ENCODE results near the gene PHAF1. TPM values are rescaled to one million over a fixed set of nuclear protein-coding genes. Genes with fewer than 3 reads are reported as not detected.
A peak's percentile ranks its signal among the peaks of the same experiment; 100 is the strongest.

PHAF1 gene
- total RNA-seq, 1 donor from 2014 or later = 27.1 TPM

DNA sequence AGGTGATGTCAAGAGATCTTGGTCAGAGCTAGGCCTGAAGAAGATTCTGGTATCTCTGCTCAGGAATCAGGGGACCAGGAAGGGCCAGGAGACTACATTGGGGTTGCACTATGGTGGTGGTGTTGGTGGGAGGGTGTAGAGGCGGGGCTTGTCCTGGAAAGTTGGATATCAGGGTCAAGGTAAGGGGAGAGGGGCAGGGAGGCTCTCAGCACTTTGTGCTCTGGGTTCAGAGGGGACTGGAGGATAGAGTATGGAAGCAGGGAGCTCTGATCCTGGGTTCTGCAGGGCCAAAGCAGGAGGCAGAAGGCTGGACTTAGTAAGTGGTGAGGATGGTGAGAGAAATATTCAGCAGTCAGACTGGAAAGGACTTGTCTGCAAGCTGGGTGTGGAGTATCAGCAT, 63.6 kb downstream of the PHAF1 start:
- H3K27me3 Mint-ChIP-seq (ENCODE audit: unreplicated experiment) = peaks cover 30% of the 10 kb centered on the region
- no peak for DNase-seq
- peaks cover 17% of the 10 kb centered on the region for H3K9me3 Mint-ChIP-seq (ENCODE audit: unreplicated experiment)
- H3K36me3 Mint-ChIP-seq (ENCODE audit: unreplicated experiment) = peaks cover 7% of the 10 kb centered on the region
- H3K4me3 Mint-ChIP-seq (ENCODE audit: unreplicated experiment) = peak overlapping the region; percentile 95
- H3K4me1 Mint-ChIP-seq (ENCODE audit: low read depth, unreplicated experiment) = peaks cover 12% of the 10 kb centered on the region
- peak overlapping the region; percentile 89 for H3K27ac Mint-ChIP-seq (ENCODE audit: unreplicated experiment)
- no peak for TF ChIP-seq CTCF (IDR thresholded peaks at IDR 0.05; ENCODE audit: partially characterized antibody, unreplicated experiment)

DNA sequence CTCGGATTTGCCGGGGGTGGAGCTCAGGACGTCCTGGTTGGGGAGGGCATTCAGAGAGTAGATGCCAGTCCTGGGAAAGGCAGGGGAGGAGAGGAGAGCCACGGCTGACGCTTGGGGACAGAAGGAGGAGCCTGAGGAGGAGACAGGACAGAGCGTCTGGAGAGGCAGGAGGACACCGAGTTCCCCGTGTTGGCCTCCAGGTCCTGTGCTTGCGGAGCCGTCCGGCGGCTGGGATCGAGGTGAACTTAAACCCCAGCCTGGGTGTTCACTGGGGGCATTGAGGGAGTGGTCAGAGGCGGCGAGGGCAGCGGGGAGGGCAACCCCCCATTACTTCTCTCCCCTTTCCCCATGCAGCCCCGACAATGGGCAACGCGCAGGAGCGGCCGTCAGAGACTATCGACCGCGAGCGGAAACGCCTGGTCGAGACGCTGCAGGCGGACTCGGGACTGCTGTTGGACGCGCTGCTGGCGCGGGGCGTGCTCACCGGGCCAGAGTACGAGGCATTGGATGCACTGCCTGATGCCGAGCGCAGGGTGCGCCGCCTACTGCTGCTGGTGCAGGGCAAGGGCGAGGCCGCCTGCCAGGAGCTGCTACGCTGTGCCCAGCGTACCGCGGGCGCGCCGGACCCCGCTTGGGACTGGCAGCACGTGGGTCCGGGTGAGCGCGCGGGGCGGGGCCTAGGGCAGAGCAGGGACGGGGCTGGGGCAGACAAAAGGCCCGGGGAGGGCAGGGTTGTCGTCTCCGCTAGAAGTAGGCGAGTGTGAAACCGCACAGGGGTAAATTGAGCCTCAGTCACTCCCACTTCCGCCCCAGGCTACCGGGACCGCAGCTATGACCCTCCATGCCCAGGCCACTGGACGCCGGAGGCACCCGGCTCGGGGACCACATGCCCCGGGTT, 64.3 kb downstream of the PHAF1 start:
- peaks cover 5% of the 10 kb centered on the region for H3K36me3 Mint-ChIP-seq (ENCODE audit: unreplicated experiment)
- DNase-seq = peak; percentile 86
- peak overlapping the region; percentile 95 for H3K4me3 Mint-ChIP-seq (ENCODE audit: unreplicated experiment)
- H3K27ac Mint-ChIP-seq (ENCODE audit: unreplicated experiment) = peak overlapping the region; percentile 89
- H3K9me3 Mint-ChIP-seq (ENCODE audit: unreplicated experiment) = peaks cover 16% of the 10 kb centered on the region
- no peak for TF ChIP-seq CTCF (IDR thresholded peaks at IDR 0.05; ENCODE audit: partially characterized antibody, unreplicated experiment)
- peaks cover 35% of the 10 kb centered on the region for H3K27me3 Mint-ChIP-seq (ENCODE audit: unreplicated experiment)
- H3K4me1 Mint-ChIP-seq (ENCODE audit: low read depth, unreplicated experiment) = peaks cover 18% of the 10 kb centered on the region

DNA sequence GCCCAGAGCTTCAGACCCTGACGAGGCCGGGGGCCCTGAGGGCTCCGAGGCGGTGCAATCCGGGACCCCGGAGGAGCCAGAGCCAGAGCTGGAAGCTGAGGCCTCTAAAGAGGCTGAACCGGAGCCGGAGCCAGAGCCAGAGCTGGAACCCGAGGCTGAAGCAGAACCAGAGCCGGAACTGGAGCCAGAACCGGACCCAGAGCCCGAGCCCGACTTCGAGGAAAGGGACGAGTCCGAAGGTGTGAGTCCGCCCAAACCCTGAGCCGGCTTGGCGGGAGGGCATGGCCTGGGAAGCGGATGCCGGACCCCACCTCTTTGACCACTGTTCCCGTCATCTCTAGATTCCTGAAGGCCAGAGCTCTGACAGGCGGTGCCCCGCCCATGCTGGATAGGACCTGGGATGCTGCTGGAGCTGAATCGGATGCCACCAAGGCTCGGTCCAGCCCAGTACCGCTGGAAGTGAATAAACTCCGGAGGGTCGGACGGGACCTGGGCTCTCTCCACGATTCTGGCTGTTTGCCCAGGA, 65.0 kb downstream of the PHAF1 start:
- no peak for DNase-seq
- no peak overlapping the region for H3K27ac Mint-ChIP-seq (ENCODE audit: unreplicated experiment)
- H3K36me3 Mint-ChIP-seq (ENCODE audit: unreplicated experiment) = peaks cover 5% of the 10 kb centered on the region
- peaks cover 14% of the 10 kb centered on the region for H3K9me3 Mint-ChIP-seq (ENCODE audit: unreplicated experiment)
- H3K4me3 Mint-ChIP-seq (ENCODE audit: unreplicated experiment) = no peak overlapping the region
- peaks cover 35% of the 10 kb centered on the region for H3K27me3 Mint-ChIP-seq (ENCODE audit: unreplicated experiment)
- peaks cover 17% of the 10 kb centered on the region for H3K4me1 Mint-ChIP-seq (ENCODE audit: low read depth, unreplicated experiment)
- no peak for TF ChIP-seq CTCF (IDR thresholded peaks at IDR 0.05; ENCODE audit: partially characterized antibody, unreplicated experiment)

DNA sequence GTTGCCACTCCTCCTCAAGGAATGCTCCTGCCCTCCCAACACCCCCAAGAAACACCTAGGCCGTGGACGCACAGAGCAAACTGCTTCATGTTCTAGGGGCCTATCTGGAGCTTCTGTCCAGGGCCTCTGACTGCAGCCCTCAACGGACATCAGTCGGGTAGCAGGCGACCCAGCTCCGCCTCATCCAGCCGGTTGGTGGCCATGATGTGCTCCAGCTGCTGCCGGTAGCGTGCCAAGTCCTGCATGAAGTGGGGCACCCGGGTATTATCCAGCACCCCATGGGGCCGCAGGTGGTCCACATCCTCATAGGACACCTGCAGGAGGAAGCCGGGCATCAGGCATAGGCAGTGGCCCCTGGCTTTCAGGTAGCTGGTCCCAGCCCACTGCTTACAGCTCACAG, 66.9 kb downstream of the PHAF1 start:
- H3K27ac Mint-ChIP-seq (ENCODE audit: unreplicated experiment) = no peak overlapping the region
- peaks cover 5% of the 10 kb centered on the region for H3K36me3 Mint-ChIP-seq (ENCODE audit: unreplicated experiment)
- DNase-seq = no peak
- H3K9me3 Mint-ChIP-seq (ENCODE audit: unreplicated experiment) = peaks cover 14% of the 10 kb centered on the region
- H3K4me1 Mint-ChIP-seq (ENCODE audit: low read depth, unreplicated experiment) = peaks cover 14% of the 10 kb centered on the region
- peaks cover 27% of the 10 kb centered on the region for H3K27me3 Mint-ChIP-seq (ENCODE audit: unreplicated experiment)
- no peak overlapping the region for H3K4me3 Mint-ChIP-seq (ENCODE audit: unreplicated experiment)
- no peak for TF ChIP-seq CTCF (IDR thresholded peaks at IDR 0.05; ENCODE audit: partially characterized antibody, unreplicated experiment)
